Endothelial cell (in vitro differentiated cells): Measurements from ENCODE around the gene TSPAN2. TPM values are rescaled to one million over a fixed set of nuclear protein-coding genes. Genes with fewer than 3 reads are reported as not detected.

Experiments
- DNase-seq: peaks from one replicate; pipeline ENCODE4 v3.0.0; 2021; ENCODE audit warnings: low spot score
- H3K27ac Mint-ChIP-seq: one replicate; pipeline ENCODE4 v1.8.0; 2021; ENCODE audit warnings: mixed read lengths, inconsistent platforms; ENCODE audit not compliant: unreplicated experiment
- H3K27me3 Mint-ChIP-seq: one replicate; pipeline ENCODE4 v1.8.0; 2021; ENCODE audit warnings: mild to moderate bottlenecking, moderate library complexity, mixed read lengths, inconsistent platforms; ENCODE audit not compliant: unreplicated experiment
- H3K36me3 Mint-ChIP-seq: one replicate; pipeline ENCODE4 v1.8.0; 2021; ENCODE audit warnings: mild to moderate bottlenecking, low read depth, mixed read lengths, inconsistent platforms; ENCODE audit not compliant: unreplicated experiment
- H3K4me1 Mint-ChIP-seq: one replicate; pipeline ENCODE4 v1.8.0; 2021; ENCODE audit warnings: mild to moderate bottlenecking, mixed read lengths, inconsistent platforms; ENCODE audit not compliant: unreplicated experiment
- H3K4me3 Mint-ChIP-seq: one replicate; pipeline ENCODE4 v1.8.0; 2021; ENCODE audit warnings: mild to moderate bottlenecking, mixed read lengths, inconsistent platforms; ENCODE audit not compliant: unreplicated experiment
- H3K9me3 Mint-ChIP-seq: one replicate; pipeline ENCODE4 v1.8.0; 2021; ENCODE audit warnings: mixed read lengths, inconsistent platforms; ENCODE audit not compliant: unreplicated experiment
- CTCF ChIP-seq: fragments of 200-600 bp; sonication (generic); IDR thresholded peaks from one replicate; pipeline ENCODE4 v1.5.0; 2021; ENCODE audit warnings: antibody characterized with exemption; ENCODE audit not compliant: unreplicated experiment
- total RNA-seq: library from RNA; stranded (reverse); fragmentation: NEBNext Ultra II Directional; extraction: Animal tissue kit (Norgen Biotek cat#: 25700); gene quantifications from one replicate; pipeline ENCODE4 v1.2.1, GENCODE V29; 2021; ENCODE audit not compliant: unreplicated experiment

TSPAN2 gene
- total RNA-seq, 1 donor from 2014 or later, result 57.9 TPM

- Mint-ChIP-seq H3K4me3 (no peak overlapping the region), H3K27me3 (no peaks in the 10 kb centered on the region), H3K4me1 (no peaks in the 10 kb centered on the region), H3K27ac (no peak overlapping the region), H3K9me3 (no peaks in the 10 kb centered on the region), H3K36me3 (peaks cover 14% of the 10 kb centered on the region)
- no peak for DNase-seq
- TF ChIP-seq CTCF, result no peak
These were observed 28.8 kb downstream of the TSPAN2 start for GRCh38 chr1:115060501-115060900.

GRCh38 chr1:115059316-115059715, 30.0 kb downstream of the TSPAN2 start:
- Mint-ChIP-seq H3K4me1 (no peaks in the 10 kb centered on the region), H3K27ac (no peak overlapping the region), H3K9me3 (no peaks in the 10 kb centered on the region), H3K36me3 (peaks cover 14% of the 10 kb centered on the region), H3K27me3 (no peaks in the 10 kb centered on the region), H3K4me3 (no peak overlapping the region)
- DNase-seq, result no peak
- no peak for TF ChIP-seq CTCF

- DNase-seq, result no peak
- Mint-ChIP-seq H3K27ac (no peak overlapping the region), H3K9me3 (no peaks in the 10 kb centered on the region), H3K4me3 (no peak overlapping the region), H3K27me3 (no peaks in the 10 kb centered on the region), H3K4me1 (no peaks in the 10 kb centered on the region), H3K36me3 (peaks cover 8% of the 10 kb centered on the region)
- TF ChIP-seq CTCF, result no peak
These were observed 31.5 kb downstream of the TSPAN2 start for GRCh38 chr1:115057661-115058254.

GRCh38 chr1:115056395-115056798, 32.9 kb downstream of the TSPAN2 start:
- no peak for DNase-seq
- Mint-ChIP-seq H3K9me3 (no peaks in the 10 kb centered on the region), H3K4me3 (no peak overlapping the region), H3K36me3 (peaks cover 11% of the 10 kb centered on the region), H3K27me3 (no peaks in the 10 kb centered on the region), H3K4me1 (no peaks in the 10 kb centered on the region), H3K27ac (no peak overlapping the region)
- no peak for TF ChIP-seq CTCF

GRCh38 chr1:115052454-115053083, 36.7 kb downstream of the TSPAN2 start:
- Mint-ChIP-seq H3K4me3 (no peak overlapping the region), H3K9me3 (no peaks in the 10 kb centered on the region), H3K27ac (no peak overlapping the region), H3K36me3 (peaks cover 4% of the 10 kb centered on the region), H3K27me3 (no peaks in the 10 kb centered on the region), H3K4me1 (no peaks in the 10 kb centered on the region)
- DNase-seq, result peak; percentile 52
- peak; percentile 82 for TF ChIP-seq CTCF
